ENCODE results near the gene RPS15A. TPM values are rescaled to one million over a fixed set of nuclear protein-coding genes. Genes with fewer than 3 reads are reported as not detected.

Gene RPS15A
- total RNA-seq = 1,709 and 2,356 TPM in 2 replicates

DNA sequence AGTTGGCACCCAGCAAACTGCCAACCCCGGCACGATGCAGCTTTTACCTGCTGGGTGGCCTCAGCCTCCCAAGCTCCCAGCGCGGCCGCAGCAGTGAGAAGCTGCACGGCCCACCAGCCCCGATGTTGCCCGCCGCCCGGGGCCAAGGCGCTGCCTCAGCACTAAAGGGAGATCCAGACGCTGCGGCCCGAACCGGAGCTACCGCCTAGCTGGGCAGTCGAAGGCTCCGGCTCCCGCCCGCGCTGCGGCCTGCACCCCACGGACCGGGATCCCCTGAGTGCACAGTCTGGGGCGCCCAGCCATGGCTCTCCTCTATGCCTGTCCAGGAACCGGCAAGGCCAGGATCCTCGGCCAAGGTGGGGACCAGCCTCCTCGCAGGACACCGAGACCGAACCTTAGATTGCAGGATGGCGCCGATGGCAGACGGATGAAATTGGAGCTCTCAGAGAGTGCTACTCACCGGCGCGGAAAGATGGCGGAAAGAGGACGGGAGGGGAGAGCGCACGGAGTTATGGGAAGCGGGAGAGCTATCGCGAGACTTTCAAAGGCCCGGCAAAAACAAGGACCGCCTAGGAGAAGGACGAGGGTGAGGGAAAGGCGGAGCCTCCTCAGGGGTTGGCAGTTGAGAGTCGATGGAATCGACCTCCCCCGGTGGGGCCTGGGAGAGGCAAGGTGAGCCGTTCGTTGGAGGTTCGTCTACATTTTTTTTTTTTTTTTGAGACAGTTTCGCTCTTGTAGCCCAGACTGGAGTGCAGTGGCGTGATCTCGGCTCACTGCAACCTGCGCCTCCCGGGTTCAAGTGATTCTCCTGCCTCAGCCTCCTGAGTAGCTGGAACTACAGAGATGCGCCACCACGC is at the start of gene RPS15A:
Gene RPS15A (minus strand): TSS at position 485 of the 857 bp plus-strand sequence. CDS start 1,221 bp downstream, outside the sequence.
- DNase-seq (ENCODE audit: low read depth) = peak; percentile 82
- TF ChIP-seq, protein P1, sequence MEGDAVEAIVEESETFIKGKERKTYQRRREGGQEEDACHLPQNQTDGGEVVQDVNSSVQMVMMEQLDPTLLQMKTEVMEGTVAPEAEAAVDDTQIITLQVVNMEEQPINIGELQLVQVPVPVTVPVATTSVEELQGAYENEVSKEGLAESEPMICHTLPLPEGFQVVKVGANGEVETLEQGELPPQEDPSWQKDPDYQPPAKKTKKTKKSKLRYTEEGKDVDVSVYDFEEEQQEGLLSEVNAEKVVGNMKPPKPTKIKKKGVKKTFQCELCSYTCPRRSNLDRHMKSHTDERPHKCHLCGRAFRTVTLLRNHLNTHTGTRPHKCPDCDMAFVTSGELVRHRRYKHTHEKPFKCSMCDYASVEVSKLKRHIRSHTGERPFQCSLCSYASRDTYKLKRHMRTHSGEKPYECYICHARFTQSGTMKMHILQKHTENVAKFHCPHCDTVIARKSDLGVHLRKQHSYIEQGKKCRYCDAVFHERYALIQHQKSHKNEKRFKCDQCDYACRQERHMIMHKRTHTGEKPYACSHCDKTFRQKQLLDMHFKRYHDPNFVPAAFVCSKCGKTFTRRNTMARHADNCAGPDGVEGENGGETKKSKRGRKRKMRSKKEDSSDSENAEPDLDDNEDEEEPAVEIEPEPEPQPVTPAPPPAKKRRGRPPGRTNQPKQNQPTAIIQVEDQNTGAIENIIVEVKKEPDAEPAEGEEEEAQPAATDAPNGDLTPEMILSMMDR (conservative IDR thresholded peaks at IDR 0.05; ENCODE audit: low read depth, low read length) = no peak
- peak within 1 kb of the TSS; percentile 100 for H3K4me3 ChIP-seq (ENCODE audit: low read depth, low read length)

DNA sequence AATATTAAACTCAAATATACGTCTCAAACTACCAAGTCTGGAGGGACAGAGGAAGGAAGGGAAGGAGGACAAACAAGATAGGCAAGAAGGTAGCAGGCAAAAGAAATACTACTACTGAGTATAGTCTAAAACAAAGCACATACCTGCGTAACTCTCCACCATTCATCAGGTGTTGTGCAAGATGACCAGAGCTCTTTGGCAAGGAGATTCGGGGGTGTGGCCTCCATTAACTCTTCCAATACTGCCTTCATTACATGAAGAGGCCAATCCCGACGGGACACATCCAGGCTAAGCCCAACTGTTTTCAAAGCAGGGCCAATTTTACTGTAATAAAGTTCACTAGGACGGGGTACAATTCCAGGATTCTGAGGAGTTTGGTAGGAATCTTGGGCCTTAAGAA is 49.4 kb upstream of the RPS15A start:
- no peak for DNase-seq (ENCODE audit: low read depth)
- H3K4me3 ChIP-seq (ENCODE audit: low read depth, low read length) = no peak overlapping the region
- TF ChIP-seq, protein P1 (conservative IDR thresholded peaks at IDR 0.05; ENCODE audit: low read depth, low read length) = no peak

DNA sequence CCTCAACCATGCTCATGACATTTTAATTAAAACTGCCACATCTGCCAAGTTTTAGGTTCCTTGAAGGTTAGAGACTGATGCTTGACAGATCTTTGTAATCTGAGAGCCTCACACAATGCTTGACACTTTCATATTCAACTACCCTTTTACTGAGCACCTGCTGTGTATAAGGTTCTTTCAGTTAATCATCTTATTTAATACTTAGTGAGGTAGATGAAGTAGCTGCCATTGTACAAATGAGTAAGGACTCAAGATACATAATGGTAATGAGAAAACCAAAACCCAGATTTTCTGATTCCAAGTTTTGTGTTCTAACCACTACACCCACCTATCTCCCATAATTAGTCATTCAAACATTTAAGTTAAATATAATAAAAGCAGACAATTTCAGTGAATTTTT is 46.6 kb upstream of the RPS15A start:
- DNase-seq (ENCODE audit: low read depth) = no peak
- H3K4me3 ChIP-seq (ENCODE audit: low read depth, low read length) = no peak overlapping the region
- TF ChIP-seq, protein P1 (conservative IDR thresholded peaks at IDR 0.05; ENCODE audit: low read depth, low read length) = no peak

DNA sequence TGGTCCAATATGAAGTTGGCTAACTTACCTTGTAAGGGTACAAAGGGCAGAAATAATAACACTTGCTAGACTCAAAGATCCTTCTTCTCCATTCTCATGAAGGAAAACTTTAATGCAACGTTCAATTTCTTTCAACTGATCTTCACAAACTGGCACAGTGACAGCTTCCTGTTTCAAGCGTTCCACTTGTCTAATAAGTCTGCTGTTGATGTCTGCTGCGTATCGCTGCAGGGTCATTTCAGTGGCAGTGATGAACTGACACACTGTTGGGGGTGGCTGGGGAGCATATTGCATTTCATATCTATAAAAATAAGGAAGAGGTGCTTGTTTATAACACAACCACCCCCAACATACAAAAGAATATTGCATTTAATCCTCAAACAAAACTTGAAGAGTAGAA is 44.7 kb upstream of the RPS15A start:
- H3K4me3 ChIP-seq (ENCODE audit: low read depth, low read length) = no peak overlapping the region
- TF ChIP-seq, protein P1 (conservative IDR thresholded peaks at IDR 0.05; ENCODE audit: low read depth, low read length) = no peak
- DNase-seq (ENCODE audit: low read depth) = no peak

DNA sequence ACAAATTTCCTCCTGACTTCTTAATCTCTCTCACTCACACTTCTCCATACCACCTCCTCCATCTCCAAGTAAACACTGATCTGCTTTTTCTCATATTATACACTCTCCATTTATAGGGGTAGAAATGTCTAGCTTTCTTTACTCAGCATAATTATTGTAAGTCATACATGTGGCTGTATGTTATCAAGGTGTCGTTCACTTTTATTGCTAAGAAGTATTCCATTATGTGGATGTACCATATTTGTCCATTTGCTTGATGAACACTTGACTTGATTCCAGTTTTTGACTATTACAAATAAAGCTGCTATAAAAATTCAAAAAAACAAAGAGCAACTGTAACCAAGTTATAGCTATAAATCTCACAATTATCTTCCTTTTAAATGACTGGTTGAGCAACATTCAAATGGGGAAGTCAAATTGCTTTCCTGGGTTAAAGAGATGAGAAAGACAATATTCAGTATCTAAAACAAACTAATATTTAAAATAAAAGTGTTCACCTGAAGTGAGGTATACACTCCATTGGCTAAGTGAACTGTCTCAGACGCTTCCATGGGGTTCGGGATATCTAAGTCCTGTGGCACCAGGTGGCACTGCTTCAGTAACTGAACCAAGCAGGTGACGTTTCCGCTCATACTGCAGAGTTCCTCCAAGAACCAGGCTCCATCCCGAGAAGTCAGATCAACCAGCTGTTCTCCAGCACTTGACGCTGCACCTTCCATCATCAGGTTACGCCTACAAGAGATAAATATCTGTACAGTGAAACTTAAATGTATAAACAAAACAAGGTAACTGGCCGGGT is 43.8 kb upstream of the RPS15A start:
- no peak for DNase-seq (ENCODE audit: low read depth)
- no peak overlapping the region for H3K4me3 ChIP-seq (ENCODE audit: low read depth, low read length)
- TF ChIP-seq, protein P1 (conservative IDR thresholded peaks at IDR 0.05; ENCODE audit: low read depth, low read length) = no peak

DNA sequence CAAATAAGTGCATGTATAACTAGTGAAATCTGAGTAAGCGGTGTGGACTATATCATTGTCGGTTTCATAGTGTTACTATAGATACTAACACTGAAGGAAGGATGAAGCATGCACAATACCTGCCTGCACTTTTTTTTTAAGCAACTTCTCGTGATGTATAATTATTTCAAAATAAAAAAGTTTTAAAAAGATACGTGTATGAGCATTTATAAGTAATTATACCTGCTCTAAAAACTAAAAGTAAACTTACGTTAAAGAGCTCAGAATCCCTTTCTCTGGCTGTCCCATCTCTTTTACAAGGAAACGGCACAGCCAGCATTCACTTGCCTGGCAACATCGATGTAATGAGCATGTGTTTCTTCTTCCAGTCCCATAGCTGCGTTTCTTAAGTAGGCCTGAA is 42.5 kb upstream of the RPS15A start:
- H3K4me3 ChIP-seq (ENCODE audit: low read depth, low read length) = no peak overlapping the region
- no peak for DNase-seq (ENCODE audit: low read depth)
- TF ChIP-seq, protein P1 (conservative IDR thresholded peaks at IDR 0.05; ENCODE audit: low read depth, low read length) = no peak
